ENCODE data around the gene HEXD.

The HEXD gene

GRCh38 chr17:82447876-82448275 lies 29.7 kb downstream of the HEXD start:
- TF ChIP-seq USF1 (IDR thresholded peaks at IDR 0.05) (no peak), TCF12 (IDR thresholded peaks at IDR 0.05; ENCODE audit: low read depth) (no peak), CREB1 (IDR thresholded peaks at IDR 0.05; ENCODE audit: low read depth) (no peak), REST (IDR thresholded peaks at IDR 0.05; ENCODE audit: low read depth) (no peak), RAD21 (IDR thresholded peaks at IDR 0.05; ENCODE audit: low read depth) (no peak), ZBTB7A (IDR thresholded peaks at IDR 0.05; ENCODE audit: low read depth) (no peak), EGR1 (IDR thresholded peaks at IDR 0.05) (no peak), EP300 (IDR thresholded peaks at IDR 0.05; ENCODE audit: borderline replicate concordance) (no peak), NFIC (IDR thresholded peaks at IDR 0.05) (no peak), TEAD4 (IDR thresholded peaks at IDR 0.05) (no peak), FOXM1 (IDR thresholded peaks at IDR 0.05; ENCODE audit: borderline replicate concordance, low read depth) (no peak), TAF1 (IDR thresholded peaks at IDR 0.05; ENCODE audit: low read depth) (no peak), YY1 (IDR thresholded peaks at IDR 0.05; ENCODE audit: low read depth) (no peak), CEBPB (IDR thresholded peaks at IDR 0.05) (no peak)
- TF ChIP-seq, protein P1, sequence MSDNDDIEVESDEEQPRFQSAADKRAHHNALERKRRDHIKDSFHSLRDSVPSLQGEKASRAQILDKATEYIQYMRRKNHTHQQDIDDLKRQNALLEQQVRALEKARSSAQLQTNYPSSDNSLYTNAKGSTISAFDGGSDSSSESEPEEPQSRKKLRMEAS (IDR thresholded peaks at IDR 0.05): no peak

DNA sequence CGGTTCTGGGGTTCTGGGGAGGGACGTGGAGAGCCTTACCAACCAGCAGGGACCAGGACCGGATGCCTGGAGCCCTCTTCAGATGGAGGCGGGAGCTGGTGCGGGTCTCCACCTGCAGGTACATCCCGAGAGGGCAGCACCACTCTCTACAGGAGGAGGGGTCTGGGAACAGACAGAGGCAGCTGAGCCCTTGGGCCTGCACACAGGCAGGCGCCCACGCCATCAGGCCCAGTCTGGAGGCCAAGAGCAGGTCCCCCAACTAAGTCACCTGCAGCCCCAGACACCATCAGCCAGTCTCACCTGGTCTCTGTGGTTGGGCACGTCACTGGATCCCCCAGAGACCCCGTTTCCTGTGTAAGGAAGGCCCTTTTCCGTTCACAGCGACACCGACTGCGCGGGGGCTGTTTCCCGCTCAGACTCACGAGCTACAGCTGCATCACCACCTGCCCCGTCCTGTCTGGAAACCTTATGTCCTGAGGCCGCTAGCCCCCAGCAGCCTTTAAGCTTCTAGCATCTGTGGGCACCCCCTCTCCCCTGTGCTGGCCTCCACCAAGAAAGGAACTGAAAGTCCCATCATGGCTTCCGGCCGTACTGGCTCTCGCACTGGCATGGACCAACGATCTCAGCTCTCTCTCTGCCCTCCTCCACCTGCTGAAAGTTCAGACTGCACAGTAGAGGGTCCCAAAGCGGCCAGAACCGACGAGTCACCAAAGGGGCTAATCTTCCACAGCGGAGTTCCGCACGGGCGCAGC lies 31.2 kb downstream of the HEXD start:
- no peak for TF ChIP-seq FOXM1 (IDR thresholded peaks at IDR 0.05; ENCODE audit: borderline replicate concordance, low read depth)
- no peak for TF ChIP-seq TEAD4 (IDR thresholded peaks at IDR 0.05)
- no peak for TF ChIP-seq YY1 (IDR thresholded peaks at IDR 0.05; ENCODE audit: low read depth)
- no peak for TF ChIP-seq CEBPB (IDR thresholded peaks at IDR 0.05)
- TF ChIP-seq CREB1 (IDR thresholded peaks at IDR 0.05; ENCODE audit: low read depth): no peak
- TF ChIP-seq TAF1 (IDR thresholded peaks at IDR 0.05; ENCODE audit: low read depth): no peak
- TF ChIP-seq REST (IDR thresholded peaks at IDR 0.05; ENCODE audit: low read depth): no peak
- TF ChIP-seq TCF12 (IDR thresholded peaks at IDR 0.05; ENCODE audit: low read depth): no peak
- TF ChIP-seq, protein P1 (IDR thresholded peaks at IDR 0.05): no peak
- no peak for TF ChIP-seq NFIC (IDR thresholded peaks at IDR 0.05)
- no peak for TF ChIP-seq EGR1 (IDR thresholded peaks at IDR 0.05)
- TF ChIP-seq ZBTB7A (IDR thresholded peaks at IDR 0.05; ENCODE audit: low read depth): no peak

DNA sequence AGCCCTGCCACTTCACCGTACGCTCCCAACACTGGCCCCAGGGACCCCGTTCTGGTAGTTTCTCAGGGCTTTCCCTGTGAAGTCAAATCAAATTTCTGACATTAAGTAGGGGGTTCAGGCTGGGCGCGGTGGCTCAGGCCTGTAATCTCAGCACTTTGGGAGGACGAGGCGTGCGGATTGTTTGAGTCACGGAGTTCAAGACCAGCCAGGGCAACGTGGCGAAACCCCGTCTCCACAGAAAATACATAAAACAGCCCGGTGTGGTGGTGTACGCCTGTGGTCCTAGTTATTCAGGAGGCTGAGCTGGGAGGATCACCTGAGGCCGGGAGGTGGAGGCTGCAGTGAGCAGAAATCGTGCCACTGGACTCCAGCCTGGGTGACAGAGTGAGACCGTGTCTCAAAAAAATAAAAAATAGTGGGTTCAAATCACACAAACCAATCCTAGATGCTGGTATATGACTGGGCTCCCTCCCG lies 31.8 kb downstream of the HEXD start:
- no peak for TF ChIP-seq RAD21 (IDR thresholded peaks at IDR 0.05; ENCODE audit: low read depth)
- no peak for TF ChIP-seq YY1 (IDR thresholded peaks at IDR 0.05; ENCODE audit: low read depth)
- TF ChIP-seq EP300 (IDR thresholded peaks at IDR 0.05; ENCODE audit: borderline replicate concordance): no peak
- TF ChIP-seq, protein P1 (IDR thresholded peaks at IDR 0.05): no peak
- TF ChIP-seq CREB1 (IDR thresholded peaks at IDR 0.05; ENCODE audit: low read depth): no peak
- TF ChIP-seq FOXM1 (IDR thresholded peaks at IDR 0.05; ENCODE audit: borderline replicate concordance, low read depth): no peak
- no peak for TF ChIP-seq CEBPB (IDR thresholded peaks at IDR 0.05)
- TF ChIP-seq EGR1 (IDR thresholded peaks at IDR 0.05): no peak
- no peak for TF ChIP-seq USF1 (IDR thresholded peaks at IDR 0.05)
- TF ChIP-seq ZBTB7A (IDR thresholded peaks at IDR 0.05; ENCODE audit: low read depth): no peak
- TF ChIP-seq TCF12 (IDR thresholded peaks at IDR 0.05; ENCODE audit: low read depth): no peak
- TF ChIP-seq TEAD4 (IDR thresholded peaks at IDR 0.05): no peak
- no peak for TF ChIP-seq REST (IDR thresholded peaks at IDR 0.05; ENCODE audit: low read depth)
- TF ChIP-seq TAF1 (IDR thresholded peaks at IDR 0.05; ENCODE audit: low read depth): no peak
- TF ChIP-seq NFIC (IDR thresholded peaks at IDR 0.05): no peak
